Stimulated activated CD8-positive, alpha-beta memory T cell treated with anti-CD3 and anti-CD28 coated beads, Interleukin-2, amount 100 ng/mL, for 48 hours (primary cell): ENCODE results near the gene PHAX.
"Not testable (repeated sequence)": the region's sequence is repeated elsewhere in the genome, so short reads cannot be mapped to it uniquely, and the experiment has no call there.

Experiments
- DNase-seq, 2 donors: peaks; one replicate each; pipeline ENCODE4 v3.0.0-alpha.2; 2020; ENCODE audit warnings: low read depth in 2 of 2

The PHAX gene

DNA sequence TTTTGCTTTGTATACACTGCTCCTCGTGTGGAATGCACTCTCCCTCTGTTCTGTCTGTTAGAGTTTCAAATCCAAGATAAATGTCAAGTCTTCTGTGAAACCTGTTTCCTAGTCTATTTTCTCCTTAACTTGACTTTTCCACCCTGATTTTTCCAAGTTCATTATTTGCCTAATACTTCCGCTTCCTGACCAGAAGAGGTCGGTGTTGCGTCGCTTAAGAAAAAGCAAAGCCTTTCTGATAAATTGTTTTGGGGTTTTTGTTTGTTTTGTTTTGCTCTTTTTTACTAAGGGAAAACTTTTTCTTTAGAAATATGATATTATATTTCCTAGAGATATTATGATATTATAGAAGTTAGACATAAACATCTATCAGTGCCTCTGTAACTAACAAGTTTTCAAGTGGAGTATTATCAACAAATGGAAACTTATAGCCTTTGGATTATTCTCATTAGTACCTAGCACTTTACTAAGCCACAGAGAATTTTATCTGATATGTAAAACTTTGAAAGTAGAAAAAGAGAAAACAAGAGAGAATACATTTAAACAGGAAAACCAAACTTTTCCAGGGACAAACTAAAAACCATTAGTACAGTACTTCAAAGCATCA is 55.8 kb downstream of the PHAX start:
- no peak for DNase-seq

DNA sequence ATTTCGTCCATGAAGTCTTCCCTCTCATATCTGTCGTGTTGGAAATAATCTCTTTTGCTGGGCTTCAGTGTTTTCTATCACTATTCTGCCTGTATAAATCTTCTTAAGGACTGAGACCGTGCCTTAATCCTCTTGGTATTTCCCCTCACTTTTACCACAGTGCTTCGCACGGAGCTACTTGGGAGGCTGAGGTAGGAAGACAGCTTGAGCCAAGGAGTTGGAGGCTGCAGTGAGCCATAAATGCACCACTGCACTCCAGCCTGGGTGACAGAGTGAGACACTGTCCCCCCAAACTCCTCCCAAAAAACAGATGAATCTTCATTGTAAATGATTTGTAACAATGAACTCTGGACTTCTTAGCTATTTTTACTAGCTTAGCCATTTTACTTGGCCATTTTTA is 57.8 kb downstream of the PHAX start:
- DNase-seq, result no peak

DNA sequence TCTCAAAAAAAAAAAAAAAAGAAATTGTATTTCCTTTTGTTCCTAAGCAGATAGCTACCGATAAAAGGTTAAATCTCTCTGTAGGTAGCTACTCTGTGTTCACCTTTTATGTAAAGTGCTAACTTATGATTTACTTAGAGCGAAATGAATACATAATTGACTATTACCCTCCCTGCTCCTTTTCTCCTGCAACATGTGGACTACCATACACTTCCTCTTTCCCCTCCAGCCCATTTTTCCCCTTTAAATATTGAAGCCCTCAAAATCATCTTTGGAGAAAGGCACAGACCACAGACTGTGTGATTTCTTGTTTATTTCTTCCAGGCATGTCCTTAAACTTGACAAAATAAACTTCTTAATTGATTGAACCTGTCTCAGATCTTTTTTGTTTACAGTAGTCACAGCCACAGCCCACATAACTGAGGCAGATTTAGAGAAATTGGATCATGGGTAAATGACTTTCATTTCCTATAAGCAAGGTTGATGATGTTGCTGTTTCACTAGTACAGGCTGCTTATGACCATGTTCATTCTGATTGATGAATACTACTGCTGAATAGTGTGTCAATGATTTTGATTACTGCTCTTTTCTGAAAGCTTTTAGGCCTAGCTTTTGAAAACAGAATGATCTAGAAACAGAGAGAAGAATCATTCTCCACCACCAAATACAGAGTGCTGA is 59.2 kb downstream of the PHAX start:
- no peak for DNase-seq

DNA sequence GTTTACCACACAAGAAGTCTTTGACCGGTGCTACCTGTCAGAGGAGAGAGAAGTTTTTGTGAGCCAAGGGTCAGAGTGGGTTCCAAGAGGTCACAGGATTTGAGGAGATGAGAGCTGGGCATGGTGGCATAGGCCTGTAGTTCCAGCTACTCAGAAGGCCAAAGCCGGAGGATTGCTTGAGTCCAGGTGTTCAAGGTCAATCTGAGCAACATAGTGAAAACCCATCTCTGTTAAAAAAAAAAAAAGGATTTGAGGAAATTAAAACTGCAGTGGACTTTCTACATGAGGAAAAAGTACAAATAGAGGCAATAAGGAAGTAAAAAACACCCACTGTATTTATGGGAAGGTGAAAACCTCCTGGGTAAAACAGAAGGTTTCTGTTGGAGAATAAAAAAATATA is 63.8 kb downstream of the PHAX start:
- DNase-seq, result no peak

DNA sequence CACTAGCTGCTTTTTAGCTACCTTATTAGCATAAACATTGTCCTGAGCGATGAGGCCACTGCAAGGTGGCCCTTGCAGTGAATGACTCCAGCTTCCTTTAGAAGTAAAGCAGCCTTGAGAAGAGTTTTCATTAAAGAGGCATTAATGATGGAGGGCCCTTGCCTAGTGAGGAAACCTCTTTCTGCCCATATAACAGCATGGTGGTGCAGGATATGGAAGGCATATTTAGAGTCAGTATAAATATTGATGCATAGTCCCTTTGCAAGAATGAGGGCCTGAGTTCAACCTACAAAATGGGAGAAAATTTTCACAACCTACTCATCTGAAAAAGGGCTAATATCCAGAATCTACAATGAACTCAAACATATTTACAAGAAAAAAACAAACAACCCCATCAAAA is 69.4 kb downstream of the PHAX start:
- DNase-seq, result not testable (repeated sequence)

DNA sequence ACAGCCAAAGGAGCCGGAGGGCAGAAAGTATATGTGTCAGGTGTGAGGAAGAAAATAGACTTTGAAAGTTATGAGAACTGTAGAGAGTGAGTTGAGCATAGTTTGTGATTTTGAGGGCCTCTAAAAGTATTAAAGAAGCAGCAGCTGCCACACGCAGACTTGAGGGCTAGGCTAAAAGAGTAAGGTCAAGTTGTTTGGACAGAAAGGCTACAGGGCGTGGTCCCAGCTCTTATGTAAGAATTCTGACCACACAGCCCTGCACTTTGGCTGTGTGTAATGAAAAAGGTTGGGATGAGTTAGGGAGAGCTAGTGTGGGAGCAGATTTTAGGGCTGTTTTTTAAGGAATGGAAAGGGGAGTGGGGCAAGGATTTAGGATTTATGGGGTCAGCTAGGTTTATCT is 70.9 kb downstream of the PHAX start:
- DNase-seq, result not testable (repeated sequence)

DNA sequence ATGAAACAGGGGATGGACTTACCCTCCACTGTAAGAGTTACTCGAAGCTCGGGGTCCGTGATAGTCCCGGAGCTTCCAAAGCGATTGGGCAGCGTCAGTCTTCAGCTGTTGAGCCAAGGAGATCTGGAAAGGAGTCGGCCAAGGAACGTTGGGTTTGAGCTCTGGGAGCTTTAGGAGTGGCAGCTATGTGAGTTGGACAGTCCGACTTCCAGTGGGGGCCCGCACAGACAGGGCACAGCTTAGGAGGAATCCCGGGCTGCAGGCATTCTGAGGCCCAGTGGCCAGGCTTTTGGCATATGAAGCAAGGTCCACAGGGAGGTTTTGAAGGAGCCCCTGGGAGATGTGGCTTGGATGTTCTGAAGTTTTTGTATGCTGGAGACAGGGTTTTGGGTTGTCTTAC is 72.7 kb downstream of the PHAX start:
- no peak for DNase-seq

DNA sequence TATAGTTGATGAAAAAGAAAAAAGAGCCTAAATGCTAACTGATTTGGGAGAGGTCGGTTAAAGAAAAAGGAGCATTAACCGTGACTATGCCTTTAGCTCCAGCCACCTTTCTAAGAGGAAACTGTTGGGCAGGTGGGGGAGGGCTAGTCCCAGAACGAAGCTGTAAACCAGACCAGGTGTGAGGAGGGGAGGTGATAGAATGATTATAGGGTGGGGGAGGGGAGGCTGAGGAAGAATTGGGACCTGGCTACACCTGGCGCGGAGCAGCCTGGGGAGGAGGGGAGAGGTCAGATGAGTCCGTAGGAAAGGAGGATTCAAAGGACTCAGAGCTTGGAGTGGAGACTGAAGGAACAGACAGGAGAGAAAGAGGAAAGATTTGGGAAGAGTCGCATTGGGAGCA is 73.4 kb downstream of the PHAX start:
- DNase-seq, result no peak

DNA sequence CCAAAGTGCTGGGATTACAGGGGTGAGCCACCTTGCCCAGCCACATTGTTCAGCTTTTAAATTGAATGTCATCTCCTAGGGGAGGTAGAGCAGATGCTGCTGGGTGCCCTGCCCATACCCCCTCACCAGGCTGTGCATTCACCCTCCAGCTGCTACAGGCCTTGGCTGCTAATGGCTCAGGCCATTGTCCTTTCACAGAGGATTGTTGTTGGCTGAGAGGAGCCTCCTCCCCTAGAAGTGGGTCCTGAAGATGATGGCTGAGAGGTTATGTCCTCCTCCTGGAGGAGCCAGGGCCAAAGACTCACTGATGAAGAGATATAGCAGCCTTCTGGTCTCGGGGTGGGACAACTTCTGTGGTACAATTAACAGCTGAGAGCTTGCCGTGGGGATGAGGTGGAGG is 74.6 kb downstream of the PHAX start:
- DNase-seq, result no peak

DNA sequence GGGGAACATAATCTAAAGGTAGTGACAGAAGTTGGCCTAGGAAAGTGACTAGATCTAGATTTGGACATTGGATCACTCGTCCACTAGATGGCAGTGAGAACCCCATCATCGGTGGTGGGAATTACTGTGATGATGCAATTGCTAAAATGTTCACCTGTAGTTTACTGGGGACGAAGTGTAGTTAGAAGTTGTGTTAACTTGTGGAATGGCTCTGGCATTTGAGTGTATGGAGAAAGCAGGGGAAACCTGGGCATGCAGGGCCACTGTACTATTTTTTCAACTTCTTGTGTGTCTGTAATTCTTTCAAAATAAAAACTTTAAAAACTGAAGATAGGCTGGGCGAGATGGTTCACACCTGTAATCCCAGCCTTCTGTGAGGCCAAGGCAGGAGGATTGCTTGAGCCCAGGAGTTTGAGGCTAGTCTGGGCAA is 75.5 kb downstream of the PHAX start:
- DNase-seq, result peak; percentile 17 to 23
